GM18858 (cell line): Measurements from ENCODE around the gene KIF21B.

Experiments
- ATAC-seq: cut with Tn5 transposase; IDR thresholded peaks from one replicate; pipeline ENCODE4 v1.9.1; 2021; ENCODE audit not compliant: unreplicated experiment

The KIF21B gene

GRCh38 chr1:201023517-201023902, at the start of gene KIF21B:
Gene KIF21B (minus strand): TSS chr1:201023714. CDS start chr1:201023383, 331 bp downstream.
- ATAC-seq = peak; percentile 43

GRCh38 chr1:201072922-201073321, 49.4 kb upstream of the KIF21B start:
- ATAC-seq = no peak

GRCh38 chr1:201072149-201072548, 48.6 kb upstream of the KIF21B start:
- ATAC-seq = no peak

GRCh38 chr1:201069636-201070035, 46.1 kb upstream of the KIF21B start:
- ATAC-seq = no peak

- ATAC-seq = no peak
Measured at GRCh38 chr1:201068976-201069375, 45.5 kb upstream of the KIF21B start.

- no peak for ATAC-seq
Measured at GRCh38 chr1:201066986-201067385, 43.5 kb upstream of the KIF21B start.

- ATAC-seq = no peak
Measured at GRCh38 chr1:201065686-201066085, 42.2 kb upstream of the KIF21B start.

- no peak for ATAC-seq
Measured at GRCh38 chr1:201064806-201065205, 41.3 kb upstream of the KIF21B start.

- ATAC-seq = no peak
Measured at GRCh38 chr1:201063145-201063544, 39.6 kb upstream of the KIF21B start.

GRCh38 chr1:201062511-201063091, 39.1 kb upstream of the KIF21B start:
- no peak for ATAC-seq

- ATAC-seq = no peak
Measured at GRCh38 chr1:201061886-201062285, 38.4 kb upstream of the KIF21B start.

- ATAC-seq = no peak
Measured at GRCh38 chr1:201061049-201061448, 37.5 kb upstream of the KIF21B start.

GRCh38 chr1:201060586-201060985, 37.1 kb upstream of the KIF21B start:
- ATAC-seq = no peak

GRCh38 chr1:201059871-201060555, 36.5 kb upstream of the KIF21B start:
- no peak for ATAC-seq

GRCh38 chr1:201059401-201059800, 35.9 kb upstream of the KIF21B start:
- no peak for ATAC-seq

- ATAC-seq = no peak
Measured at GRCh38 chr1:201054091-201054543, 30.6 kb upstream of the KIF21B start.

- no peak for ATAC-seq
Measured at GRCh38 chr1:201053155-201053860, 29.8 kb upstream of the KIF21B start.

- no peak for ATAC-seq
Measured at GRCh38 chr1:201051399-201051798, 27.9 kb upstream of the KIF21B start.

GRCh38 chr1:201050515-201051277, 27.2 kb upstream of the KIF21B start:
- ATAC-seq = no peak

- no peak for ATAC-seq
Measured at GRCh38 chr1:201049248-201049831, 25.8 kb upstream of the KIF21B start.

GRCh38 chr1:201048521-201048920, 25.0 kb upstream of the KIF21B start:
- ATAC-seq = no peak
